Neural progenitor cell (in vitro differentiated cells): ENCODE data around the gene COL11A2. TPM values are rescaled to one million over a fixed set of nuclear protein-coding genes. Genes with fewer than 3 reads are reported as not detected.

Experiments used
- DNase-seq: peaks from one replicate; pipeline ENCODE4 v3.0.0-alpha.2; 2016; ENCODE audit warnings: low spot score
- H2AFZ ChIP-seq: fragments of 200-600 bp; sonication (generic); replicated peaks from 2 replicates; pipeline ENCODE4 v1.6.1; 2016; ENCODE audit warnings: antibody characterized with exemption
- H3F3A ChIP-seq: fragments of 200-600 bp; sonication (generic); 2 replicates; pipeline ENCODE4 v1.6.1; 2016; ENCODE audit warnings: antibody characterized with exemption, low read depth
- H3K27ac ChIP-seq: fragments of 200-600 bp; sonication (generic); 2 replicates; pipeline ENCODE4 v1.5.1; 2016; ENCODE audit warnings: mild to moderate bottlenecking
- H3K27me3 ChIP-seq: fragments of 200-600 bp; sonication (generic); 2 replicates; pipeline ENCODE4 v1.6.1; 2016; ENCODE audit warnings: mild to moderate bottlenecking, moderate library complexity
- H3K36me3 ChIP-seq: fragments of 200-600 bp; sonication (generic); 2 replicates; pipeline ENCODE4 v1.5.1; 2016
- H3K4me1 ChIP-seq: fragments of 200-600 bp; sonication (generic); 2 replicates; pipeline ENCODE4 v1.6.1; 2016; ENCODE audit warnings: mixed run types
- H3K4me2 ChIP-seq: fragments of 200-600 bp; sonication (generic); 2 replicates; pipeline ENCODE4 v1.6.1; 2016
- H3K4me3 ChIP-seq: fragments of 200-600 bp; sonication (generic); 2 replicates; pipeline ENCODE4 v1.5.1; 2016
- H3K79me2 ChIP-seq: fragments of 200-600 bp; sonication (generic); 2 replicates; pipeline ENCODE4 v1.6.1; 2016; ENCODE audit warnings: low read depth
- H3K9ac ChIP-seq: fragments of 200-600 bp; sonication (generic); 2 replicates; pipeline ENCODE4 v1.6.1; 2016
- H3K9me3 ChIP-seq: fragments of 200-600 bp; sonication (generic); 2 replicates; pipeline ENCODE4 v1.5.1; 2016; ENCODE audit warnings: low read depth
- H4K20me1 ChIP-seq: fragments of 200-600 bp; sonication (generic); 2 replicates; pipeline ENCODE4 v1.6.1; 2016; ENCODE audit warnings: low read depth
- H3K27ac Mint-ChIP-seq: 3 replicates; pipeline ENCODE4 v1.8.0; 2021; ENCODE audit warnings: mixed read lengths
- H3K27me3 Mint-ChIP-seq: 2 replicates; pipeline ENCODE4 v1.8.0; 2022; ENCODE audit warnings: low read depth, mild to moderate bottlenecking, inconsistent platforms, moderate library complexity, mixed read lengths; ENCODE audit not compliant: insufficient read depth
- H3K36me3 Mint-ChIP-seq: 3 replicates; pipeline ENCODE4 v1.8.0; 2021; ENCODE audit warnings: mixed read lengths
- H3K4me1 Mint-ChIP-seq: 3 replicates; pipeline ENCODE4 v1.8.0; 2021; ENCODE audit warnings: mixed read lengths
- H3K4me3 Mint-ChIP-seq: 3 replicates; pipeline ENCODE4 v1.8.0; 2021; ENCODE audit warnings: mild to moderate bottlenecking, moderate library complexity, mixed read lengths
- H3K9me3 Mint-ChIP-seq: 3 replicates; pipeline ENCODE4 v1.8.0; 2020; ENCODE audit warnings: mixed read lengths
- CTCF ChIP-seq: fragments of 200-600 bp; sonication (generic); IDR thresholded peaks from 2 replicates; pipeline ENCODE4 v1.5.1; 2017; ENCODE audit warnings: antibody characterized with exemption, mild to moderate bottlenecking
- EZH2 ChIP-seq: fragments of 200-600 bp; sonication (generic); IDR thresholded peaks from 2 replicates; pipeline ENCODE4 v1.6.1; 2017; ENCODE audit warnings: antibody characterized with exemption, mild to moderate bottlenecking, moderate library complexity
- EZH2phosphoT487 ChIP-seq: fragments of 200-600 bp; sonication (generic); IDR thresholded peaks from 2 replicates; pipeline ENCODE4 v1.6.1; 2017; ENCODE audit warnings: antibody characterized with exemption
- total RNA-seq: library from RNA; depleted of rRNA; stranded (reverse); fragments of >200 nt; gene quantifications from 2 replicates; pipeline ENCODE4 v1.2.3, GENCODE V29; 2015; ENCODE audit warnings: low replicate concordance

COL11A2 gene
- total RNA-seq, 1 donor from 2014 or later, result 0.49 TPM

DNA sequence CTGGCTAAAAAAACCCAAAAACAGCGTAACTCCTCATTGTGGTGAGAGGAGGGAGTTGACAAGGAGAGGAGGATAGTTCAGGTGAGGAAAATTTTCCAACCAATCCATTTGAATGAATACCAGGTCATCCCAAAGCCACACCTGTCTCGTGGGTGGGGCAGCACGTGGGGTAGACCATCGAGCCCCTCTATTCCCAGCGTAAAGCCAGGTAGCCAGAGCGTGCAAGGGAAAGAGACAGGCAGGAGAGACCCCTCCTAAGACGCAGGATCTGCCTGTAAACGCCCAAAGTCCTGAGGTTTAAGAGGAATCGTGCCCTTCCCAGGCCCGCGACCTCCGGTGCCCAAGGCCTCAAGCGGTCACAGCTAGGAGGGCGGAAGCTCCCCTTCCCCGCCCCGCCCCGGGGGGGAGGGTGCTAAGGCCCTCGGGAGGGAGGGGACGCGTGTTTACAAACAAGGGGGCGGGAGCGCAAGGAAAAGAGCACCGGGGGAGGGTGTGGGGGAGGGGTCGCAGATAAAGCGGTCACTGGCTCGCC, 7.5 kb upstream of the COL11A2 start:
- peak; percentile 92 for DNase-seq
- H3K4me1 Mint-ChIP-seq, result peaks cover 58% of the 10 kb centered on the region
- H3K4me3 Mint-ChIP-seq, result peak overlapping the region; percentile 99
- H3K9me3 Mint-ChIP-seq, result no peaks in the 10 kb centered on the region
- Histone ChIP-seq H3K4me3 (peak overlapping the region; percentile 88), H3K9me3 (no peaks in the 10 kb centered on the region), H3K36me3 (no peaks in the 10 kb centered on the region), H3K4me1 (peaks cover 17% of the 10 kb centered on the region), H3K4me2 (peak overlapping the region; percentile 99), H3F3A (peaks cover 53% of the 10 kb centered on the region), H3K27me3 (no peaks in the 10 kb centered on the region), H3K27ac (peak overlapping the region; percentile 94), H3K79me2 (peaks cover 27% of the 10 kb centered on the region), H4K20me1 (peaks cover 73% of the 10 kb centered on the region), H3K9ac (peak overlapping the region; percentile 93), H2AFZ (peak overlapping the region; percentile 97)
- peaks cover 42% of the 10 kb centered on the region for H3K36me3 Mint-ChIP-seq
- TF ChIP-seq EZH2, result no peak
- peak overlapping the region; percentile 83 for H3K27ac Mint-ChIP-seq
- H3K27me3 Mint-ChIP-seq, result peaks cover 16% of the 10 kb centered on the region

GRCh38 chr6:33198853-33199436, 6.7 kb upstream of the COL11A2 start:
- H3K4me3 ChIP-seq, result peak overlapping the region; percentile 88
- Mint-ChIP-seq H3K36me3 (peaks cover 45% of the 10 kb centered on the region), H3K27ac (peak overlapping the region; percentile 18)

DNA sequence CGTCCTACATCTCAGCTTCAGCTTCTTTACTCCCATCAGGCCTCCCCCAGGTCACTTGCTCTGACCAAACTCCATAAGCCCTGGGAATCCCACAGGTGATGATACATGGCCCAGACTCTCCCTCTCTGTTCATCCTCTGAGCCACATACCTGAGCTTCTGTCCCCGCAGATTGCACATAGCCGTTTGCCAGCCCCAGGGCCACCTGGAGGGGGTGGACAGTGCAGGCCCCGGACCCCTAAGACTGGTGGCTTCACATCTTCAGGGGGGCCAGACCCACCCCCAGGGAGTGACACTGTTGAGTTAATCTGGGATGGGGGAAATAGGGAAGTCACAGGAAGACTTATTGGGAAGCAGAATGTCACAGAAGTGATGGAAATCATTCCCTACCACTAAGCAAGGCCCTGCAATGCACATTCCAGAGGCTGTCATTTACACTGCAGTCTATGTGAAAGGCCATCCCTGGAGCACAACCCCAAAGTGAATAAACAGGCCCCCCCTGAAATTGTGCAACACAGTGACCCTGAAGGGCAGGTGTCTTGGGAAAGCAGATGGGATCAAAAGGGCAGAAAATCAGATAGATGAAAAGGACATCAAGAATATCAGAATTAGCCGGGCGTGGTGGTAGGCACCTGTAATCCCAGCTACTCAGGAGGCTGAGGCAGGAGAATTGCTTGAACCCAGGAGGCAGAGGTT, 6.0 kb upstream of the COL11A2 start:
- no peak overlapping the region for H2AFZ ChIP-seq
- H3K4me3 ChIP-seq, result no peak overlapping the region
- peaks cover 11% of the 10 kb centered on the region for H3K4me1 ChIP-seq
- Mint-ChIP-seq H3K9me3 (no peaks in the 10 kb centered on the region), H3K27me3 (peaks cover 13% of the 10 kb centered on the region), H3K4me3 (peak overlapping the region; percentile 83), H3K27ac (no peak overlapping the region), H3K4me1 (peaks cover 48% of the 10 kb centered on the region), H3K36me3 (peaks cover 42% of the 10 kb centered on the region)
- no peak overlapping the region for H3K4me2 ChIP-seq
- no peaks in the 10 kb centered on the region for H3K36me3 ChIP-seq
- H3K27me3 ChIP-seq, result peaks cover 3% of the 10 kb centered on the region
- H3F3A ChIP-seq, result peaks cover 55% of the 10 kb centered on the region
- no peak overlapping the region for H3K9ac ChIP-seq
- no peak for DNase-seq
- H3K79me2 ChIP-seq, result peaks cover 27% of the 10 kb centered on the region
- no peak overlapping the region for H3K27ac ChIP-seq
- no peaks in the 10 kb centered on the region for H3K9me3 ChIP-seq
- TF ChIP-seq EZH2 (no peak), EZH2phosphoT487 (no peak), CTCF (no peak)
- H4K20me1 ChIP-seq, result peaks cover 74% of the 10 kb centered on the region

More at GRCh38 chr6:33198853-33199436, 6.7 kb upstream of the COL11A2 start:
- H3K9me3 ChIP-seq, result no peaks in the 10 kb centered on the region
- H3K36me3 ChIP-seq, result no peaks in the 10 kb centered on the region
- no peaks in the 10 kb centered on the region for H3K27me3 ChIP-seq
- no peak for TF ChIP-seq EZH2
- no peak for TF ChIP-seq CTCF
- TF ChIP-seq EZH2phosphoT487, result no peak
- peaks cover 55% of the 10 kb centered on the region for H3K4me1 Mint-ChIP-seq
- H3K79me2 ChIP-seq, result peaks cover 27% of the 10 kb centered on the region
- peaks cover 13% of the 10 kb centered on the region for H3K27me3 Mint-ChIP-seq
- H4K20me1 ChIP-seq, result peaks cover 77% of the 10 kb centered on the region
- H2AFZ ChIP-seq, result no peak overlapping the region
- H3K9me3 Mint-ChIP-seq, result no peaks in the 10 kb centered on the region
- peak overlapping the region; percentile 99 for H3K4me2 ChIP-seq
- peaks cover 14% of the 10 kb centered on the region for H3K4me1 ChIP-seq
- H3K27ac ChIP-seq, result no peak overlapping the region
- peaks cover 55% of the 10 kb centered on the region for H3F3A ChIP-seq
- no peak for DNase-seq
- H3K4me3 Mint-ChIP-seq, result peak overlapping the region; percentile 99
- H3K9ac ChIP-seq, result no peak overlapping the region
